WTC11 (cell line): Measurements from ENCODE around the gene OR4N5. TPM values are rescaled to one million over a fixed set of nuclear protein-coding genes. Genes with fewer than 3 reads are reported as not detected.

Experiments used
- ATAC-seq: fragments of 200-7000 bp; cut with Tn5 transposase; 2 replicates; pipeline ENCODE4 v1.10.0; 2021; ENCODE audit warnings: mild to moderate bottlenecking, moderate library complexity
- CTCF ChIA-PET: fragments of 300-600 bp; sonication (Branson Sonifier 250); formaldehyde crosslinking; loops from one replicate; lab custom pipeline; 2021; ENCODE audit warnings: antibody characterized with exemption; lab: Charles Lee
- POLR2A ChIA-PET: fragments of 350-600 bp; sonication (Branson Sonifier 250); formaldehyde crosslinking; loops from one replicate; lab custom pipeline; 2021; ENCODE audit warnings: antibody characterized with exemption; lab: Charles Lee
- DNase-seq: peaks from one replicate; pipeline ENCODE4 v3.0.0; 2021; ENCODE audit warnings: low spot score
- H3K27ac Mint-ChIP-seq: 2 replicates; pipeline ENCODE4 v1.8.0; 2021; ENCODE audit warnings: mixed read lengths
- H3K27me3 Mint-ChIP-seq: 2 replicates; pipeline ENCODE4 v1.8.0; 2021; ENCODE audit warnings: low read depth, mild to moderate bottlenecking, moderate library complexity, mixed read lengths
- H3K36me3 Mint-ChIP-seq: 2 replicates; pipeline ENCODE4 v1.8.0; 2021; ENCODE audit warnings: mixed read lengths
- H3K4me1 Mint-ChIP-seq: 2 replicates; pipeline ENCODE4 v1.8.0; 2022; ENCODE audit warnings: mixed read lengths
- H3K4me3 Mint-ChIP-seq: 2 replicates; pipeline ENCODE4 v1.8.0; 2021; ENCODE audit warnings: mild to moderate bottlenecking, moderate library complexity, mixed read lengths
- H3K9me3 Mint-ChIP-seq: 2 replicates; pipeline ENCODE4 v1.8.0; 2021; ENCODE audit warnings: mixed read lengths
- CBFB ChIP-seq: sonication (generic); formaldehyde crosslinking; IDR thresholded peaks from 2 replicates; pipeline ENCODE4 v1.8.1; 2022; ENCODE audit warnings: mild to moderate bottlenecking, low read depth, missing genetic modification reagents
- CREB1 ChIP-seq: sonication (generic); formaldehyde crosslinking; IDR thresholded peaks from 2 replicates; pipeline ENCODE4 v1.8.0; 2023; ENCODE audit warnings: mild to moderate bottlenecking, missing genetic modification reagents
- ETV6 ChIP-seq: sonication (generic); formaldehyde crosslinking; IDR thresholded peaks from 2 replicates; pipeline ENCODE4 v1.8.1; 2022; ENCODE audit warnings: mild to moderate bottlenecking, missing genetic modification reagents
- GABPB1 ChIP-seq: sonication (generic); formaldehyde crosslinking; IDR thresholded peaks from 2 replicates; pipeline ENCODE4 v1.8.1; 2023; ENCODE audit warnings: mild to moderate bottlenecking, missing genetic modification reagents
- GRHL2 ChIP-seq: fragments of 250-450 bp; sonication (Bioruptor Pico); IDR thresholded peaks from 2 replicates; pipeline ENCODE4 v1.8.0; 2022; ENCODE audit warnings: mild to moderate bottlenecking, moderate library complexity; ENCODE audit not compliant: insufficient replicate concordance, severe bottlenecking
- HMGA2 ChIP-seq: fragments of 250-450 bp; sonication (Bioruptor Pico); IDR thresholded peaks from 2 replicates; pipeline ENCODE4 v1.4.0; 2021; ENCODE audit warnings: mild to moderate bottlenecking, moderate library complexity
- IRF2 ChIP-seq: sonication (generic); formaldehyde crosslinking; IDR thresholded peaks from 2 replicates; pipeline ENCODE4 v1.8.0; 2022; ENCODE audit warnings: low read depth, missing genetic modification reagents, borderline replicate concordance
- JAZF1 ChIP-seq: fragments of 250-450 bp; sonication (Bioruptor Pico); IDR thresholded peaks from 2 replicates; pipeline ENCODE4 v1.9.0; 2021; ENCODE audit warnings: moderate library complexity, mild to moderate bottlenecking, inconsistent platforms
- MXD4 ChIP-seq: fragments of 250-450 bp; sonication (Bioruptor Pico); IDR thresholded peaks from 2 replicates; pipeline ENCODE4 v1.8.0; 2021; ENCODE audit warnings: mild to moderate bottlenecking, moderate library complexity, borderline replicate concordance
- NR2C2 ChIP-seq: sonication (generic); formaldehyde crosslinking; IDR thresholded peaks from 2 replicates; pipeline ENCODE4 v1.8.0; 2022; ENCODE audit warnings: mild to moderate bottlenecking, missing genetic modification reagents
- SOX15 ChIP-seq: fragments of 250-450 bp; sonication (Bioruptor Pico); IDR thresholded peaks from 2 replicates; pipeline ENCODE4 v1.9.0; 2021; ENCODE audit warnings: mild to moderate bottlenecking
- TEAD4 ChIP-seq: sonication (generic); formaldehyde crosslinking; IDR thresholded peaks from 2 replicates; pipeline ENCODE4 v1.8.0; 2022; ENCODE audit warnings: mild to moderate bottlenecking, missing genetic modification reagents
- ZNF121 ChIP-seq: sonication (generic); formaldehyde crosslinking; IDR thresholded peaks from 2 replicates; pipeline ENCODE4 v1.8.0; 2023; ENCODE audit warnings: missing genetic modification reagents
- total RNA-seq: library from RNA; stranded (reverse); gene quantifications from 3 replicates; pipeline ENCODE4 v1.2.3, GENCODE V29; 2021
- TF ChIP-seq, protein P1 (sequence below): fragments of 200-600 bp; IDR thresholded peaks from 2 replicates; pipeline ENCODE4 v1.8.0; 2022; ENCODE audit warnings: antibody characterized with exemption
- TF ChIP-seq, protein P2 (sequence below): sonication (generic); formaldehyde crosslinking; IDR thresholded peaks from 2 replicates; pipeline ENCODE4 v1.8.0; 2022; ENCODE audit warnings: mild to moderate bottlenecking, missing genetic modification reagents
- TF ChIP-seq, protein P3 (sequence below): fragments of 250-450 bp; sonication (Bioruptor Pico); IDR thresholded peaks from 2 replicates; pipeline ENCODE4 v1.9.0; 2021; ENCODE audit warnings: mild to moderate bottlenecking, borderline replicate concordance
- TF ChIP-seq, protein P4 (sequence below): sonication (generic); formaldehyde crosslinking; conservative IDR thresholded peaks from 2 replicates; pipeline ENCODE4 v1.8.1; 2022; ENCODE audit warnings: mild to moderate bottlenecking, missing genetic modification reagents
- TF ChIP-seq, protein P5 (sequence below): fragments of 250-450 bp; sonication (Bioruptor Pico); IDR thresholded peaks from 2 replicates; pipeline ENCODE4 v1.9.0; 2021; ENCODE audit warnings: mild to moderate bottlenecking
- TF ChIP-seq, protein P6 (sequence below): sonication (generic); formaldehyde crosslinking; IDR thresholded peaks from 2 replicates; pipeline ENCODE4 v1.8.1; 2022; ENCODE audit warnings: mild to moderate bottlenecking, moderate library complexity, missing genetic modification reagents

The OR4N5 gene
- total RNA-seq, 1 experiment from 2014 or later: not detected

DNA sequence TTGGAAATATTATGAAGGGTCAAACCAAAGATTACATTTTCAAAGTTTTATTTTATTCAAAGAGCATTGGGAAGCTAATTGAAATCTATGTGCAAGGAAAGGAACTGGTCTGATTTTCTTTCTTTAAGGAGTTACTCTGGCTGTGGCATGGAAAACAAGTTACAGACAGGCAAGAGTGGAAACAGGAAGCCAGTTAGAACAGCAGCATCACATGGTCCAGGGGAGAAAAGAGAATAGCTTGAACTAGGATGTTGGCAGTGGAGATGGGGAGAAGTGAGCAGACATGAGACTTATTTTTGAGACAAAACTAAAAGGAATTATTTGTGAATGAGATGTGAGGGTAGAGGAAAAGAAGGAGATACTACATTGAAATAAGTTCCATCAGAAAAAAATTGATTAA is 55.5 kb downstream of the OR4N5 start:
- Mint-ChIP-seq H3K9me3 (peaks cover 84% of the 10 kb centered on the region), H3K4me3 (no peak overlapping the region), H3K27ac (no peak overlapping the region), H3K27me3 (peaks cover 7% of the 10 kb centered on the region)
- ChIA-PET POLR2A (no interaction called here), CTCF (no interaction called here)
- TF ChIP-seq JAZF1 (CRISPR knock-in tag) (no peak), IRF2 (CRISPR knock-in tag) (no peak), ZNF121 (CRISPR knock-in tag) (no peak), MXD4 (no peak), CBFB (CRISPR knock-in tag) (no peak), TEAD4 (CRISPR knock-in tag) (no peak), GRHL2 (CRISPR knock-in tag) (no peak), ETV6 (CRISPR knock-in tag) (no peak), HMGA2 (CRISPR knock-in tag) (no peak), NR2C2 (no peak), GABPB1 (CRISPR knock-in tag) (no peak), SOX15 (CRISPR knock-in tag) (no peak), CREB1 (no peak)
- TF ChIP-seq, protein P1, sequence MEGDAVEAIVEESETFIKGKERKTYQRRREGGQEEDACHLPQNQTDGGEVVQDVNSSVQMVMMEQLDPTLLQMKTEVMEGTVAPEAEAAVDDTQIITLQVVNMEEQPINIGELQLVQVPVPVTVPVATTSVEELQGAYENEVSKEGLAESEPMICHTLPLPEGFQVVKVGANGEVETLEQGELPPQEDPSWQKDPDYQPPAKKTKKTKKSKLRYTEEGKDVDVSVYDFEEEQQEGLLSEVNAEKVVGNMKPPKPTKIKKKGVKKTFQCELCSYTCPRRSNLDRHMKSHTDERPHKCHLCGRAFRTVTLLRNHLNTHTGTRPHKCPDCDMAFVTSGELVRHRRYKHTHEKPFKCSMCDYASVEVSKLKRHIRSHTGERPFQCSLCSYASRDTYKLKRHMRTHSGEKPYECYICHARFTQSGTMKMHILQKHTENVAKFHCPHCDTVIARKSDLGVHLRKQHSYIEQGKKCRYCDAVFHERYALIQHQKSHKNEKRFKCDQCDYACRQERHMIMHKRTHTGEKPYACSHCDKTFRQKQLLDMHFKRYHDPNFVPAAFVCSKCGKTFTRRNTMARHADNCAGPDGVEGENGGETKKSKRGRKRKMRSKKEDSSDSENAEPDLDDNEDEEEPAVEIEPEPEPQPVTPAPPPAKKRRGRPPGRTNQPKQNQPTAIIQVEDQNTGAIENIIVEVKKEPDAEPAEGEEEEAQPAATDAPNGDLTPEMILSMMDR: no peak
- TF ChIP-seq, protein P2, sequence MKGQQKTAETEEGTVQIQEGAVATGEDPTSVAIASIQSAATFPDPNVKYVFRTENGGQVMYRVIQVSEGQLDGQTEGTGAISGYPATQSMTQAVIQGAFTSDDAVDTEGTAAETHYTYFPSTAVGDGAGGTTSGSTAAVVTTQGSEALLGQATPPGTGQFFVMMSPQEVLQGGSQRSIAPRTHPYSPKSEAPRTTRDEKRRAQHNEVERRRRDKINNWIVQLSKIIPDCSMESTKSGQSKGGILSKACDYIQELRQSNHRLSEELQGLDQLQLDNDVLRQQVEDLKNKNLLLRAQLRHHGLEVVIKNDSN: no peak
- TF ChIP-seq, protein P3, sequence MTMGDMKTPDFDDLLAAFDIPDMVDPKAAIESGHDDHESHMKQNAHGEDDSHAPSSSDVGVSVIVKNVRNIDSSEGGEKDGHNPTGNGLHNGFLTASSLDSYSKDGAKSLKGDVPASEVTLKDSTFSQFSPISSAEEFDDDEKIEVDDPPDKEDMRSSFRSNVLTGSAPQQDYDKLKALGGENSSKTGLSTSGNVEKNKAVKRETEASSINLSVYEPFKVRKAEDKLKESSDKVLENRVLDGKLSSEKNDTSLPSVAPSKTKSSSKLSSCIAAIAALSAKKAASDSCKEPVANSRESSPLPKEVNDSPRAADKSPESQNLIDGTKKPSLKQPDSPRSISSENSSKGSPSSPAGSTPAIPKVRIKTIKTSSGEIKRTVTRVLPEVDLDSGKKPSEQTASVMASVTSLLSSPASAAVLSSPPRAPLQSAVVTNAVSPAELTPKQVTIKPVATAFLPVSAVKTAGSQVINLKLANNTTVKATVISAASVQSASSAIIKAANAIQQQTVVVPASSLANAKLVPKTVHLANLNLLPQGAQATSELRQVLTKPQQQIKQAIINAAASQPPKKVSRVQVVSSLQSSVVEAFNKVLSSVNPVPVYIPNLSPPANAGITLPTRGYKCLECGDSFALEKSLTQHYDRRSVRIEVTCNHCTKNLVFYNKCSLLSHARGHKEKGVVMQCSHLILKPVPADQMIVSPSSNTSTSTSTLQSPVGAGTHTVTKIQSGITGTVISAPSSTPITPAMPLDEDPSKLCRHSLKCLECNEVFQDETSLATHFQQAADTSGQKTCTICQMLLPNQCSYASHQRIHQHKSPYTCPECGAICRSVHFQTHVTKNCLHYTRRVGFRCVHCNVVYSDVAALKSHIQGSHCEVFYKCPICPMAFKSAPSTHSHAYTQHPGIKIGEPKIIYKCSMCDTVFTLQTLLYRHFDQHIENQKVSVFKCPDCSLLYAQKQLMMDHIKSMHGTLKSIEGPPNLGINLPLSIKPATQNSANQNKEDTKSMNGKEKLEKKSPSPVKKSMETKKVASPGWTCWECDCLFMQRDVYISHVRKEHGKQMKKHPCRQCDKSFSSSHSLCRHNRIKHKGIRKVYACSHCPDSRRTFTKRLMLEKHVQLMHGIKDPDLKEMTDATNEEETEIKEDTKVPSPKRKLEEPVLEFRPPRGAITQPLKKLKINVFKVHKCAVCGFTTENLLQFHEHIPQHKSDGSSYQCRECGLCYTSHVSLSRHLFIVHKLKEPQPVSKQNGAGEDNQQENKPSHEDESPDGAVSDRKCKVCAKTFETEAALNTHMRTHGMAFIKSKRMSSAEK: no peak
- TF ChIP-seq, protein P4, sequence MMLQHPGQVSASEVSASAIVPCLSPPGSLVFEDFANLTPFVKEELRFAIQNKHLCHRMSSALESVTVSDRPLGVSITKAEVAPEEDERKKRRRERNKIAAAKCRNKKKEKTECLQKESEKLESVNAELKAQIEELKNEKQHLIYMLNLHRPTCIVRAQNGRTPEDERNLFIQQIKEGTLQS (CRISPR knock-in tag): no peak
- TF ChIP-seq, protein P5, sequence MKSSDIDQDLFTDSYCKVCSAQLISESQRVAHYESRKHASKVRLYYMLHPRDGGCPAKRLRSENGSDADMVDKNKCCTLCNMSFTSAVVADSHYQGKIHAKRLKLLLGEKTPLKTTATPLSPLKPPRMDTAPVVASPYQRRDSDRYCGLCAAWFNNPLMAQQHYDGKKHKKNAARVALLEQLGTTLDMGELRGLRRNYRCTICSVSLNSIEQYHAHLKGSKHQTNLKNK (CRISPR knock-in tag): no peak
- TF ChIP-seq, protein P6, sequence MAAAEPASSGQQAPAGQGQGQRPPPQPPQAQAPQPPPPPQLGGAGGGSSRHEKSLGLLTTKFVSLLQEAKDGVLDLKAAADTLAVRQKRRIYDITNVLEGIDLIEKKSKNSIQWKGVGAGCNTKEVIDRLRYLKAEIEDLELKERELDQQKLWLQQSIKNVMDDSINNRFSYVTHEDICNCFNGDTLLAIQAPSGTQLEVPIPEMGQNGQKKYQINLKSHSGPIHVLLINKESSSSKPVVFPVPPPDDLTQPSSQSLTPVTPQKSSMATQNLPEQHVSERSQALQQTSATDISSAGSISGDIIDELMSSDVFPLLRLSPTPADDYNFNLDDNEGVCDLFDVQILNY (CRISPR knock-in tag): no peak
- TF ChIP-seq, all 79 proteins: peak for 0
- ATAC-seq (no peak), DNase-seq (no peak)
- no peaks in the 10 kb centered on the region for H3K4me1 Mint-ChIP-seq
- H3K36me3 Mint-ChIP-seq: peaks cover 53% of the 10 kb centered on the region

Other genes starting within 250 kb of the OR4N5 start
- gene OR4K5, start 218.2 kb upstream of the OR4N5 start, total RNA-seq: not detected in 3 replicates
- not detected in 3 replicates for gene OR4K1, start 207.9 kb upstream of the OR4N5 start, total RNA-seq
- gene OR4K15, start 163.2 kb upstream of the OR4N5 start, total RNA-seq: not detected in 3 replicates
- gene OR4Q2, start 136.7 kb upstream of the OR4N5 start, total RNA-seq: not detected in 3 replicates
- gene OR4K14, start 119.5 kb upstream of the OR4N5 start, total RNA-seq: not detected in 3 replicates
- gene OR4K13, start 102.8 kb upstream of the OR4N5 start, total RNA-seq: not detected in 3 replicates
- gene OR4L1, start 78.8 kb upstream of the OR4N5 start, total RNA-seq: not detected in 3 replicates
- not detected in 3 replicates for gene OR4K17, start 28.1 kb upstream of the OR4N5 start, total RNA-seq
- gene OR11G2, start 52.1 kb downstream of the OR4N5 start, total RNA-seq: not detected in 3 replicates
- gene OR11H6, start 84.9 kb downstream of the OR4N5 start, total RNA-seq: not detected in 3 replicates
- not detected in 3 replicates for gene OR11H7, start 90.2 kb downstream of the OR4N5 start, total RNA-seq
- not detected in 3 replicates for gene OR11H4, start 100.5 kb downstream of the OR4N5 start, total RNA-seq
- 15.9 to 19.2 TPM (median 18.1 TPM) in 3 replicates for gene TTC5, start 167.1 kb downstream of the OR4N5 start, total RNA-seq
- gene CCNB1IP1, start 194.5 kb downstream of the OR4N5 start, total RNA-seq: 149 to 155 TPM (median 151 TPM) in 3 replicates
- gene PARP2, start 204.8 kb downstream of the OR4N5 start, total RNA-seq: 34.5 to 37.1 TPM (median 36.8 TPM) in 3 replicates